EL (cell line): ENCODE results near the gene RAB17.

Experiments
- DNase-seq: peaks from one replicate; pipeline ENCODE4 v3.0.0-alpha.2; 2016

RAB17 gene

GRCh38 chr2:237556773-237557632 is 33.5 kb downstream of the RAB17 start:
- DNase-seq: no peak

GRCh38 chr2:237555560-237555959 is 35.0 kb downstream of the RAB17 start:
- no peak for DNase-seq

GRCh38 chr2:237553948-237554347 is 36.6 kb downstream of the RAB17 start:
- DNase-seq: no peak

- DNase-seq: no peak
Observed at GRCh38 chr2:237552908-237553307, 37.6 kb downstream of the RAB17 start.

- DNase-seq: no peak
Observed at GRCh38 chr2:237551071-237551574, 39.4 kb downstream of the RAB17 start.

- DNase-seq: no peak
Observed at GRCh38 chr2:237549643-237550415, 40.7 kb downstream of the RAB17 start.

GRCh38 chr2:237549216-237549615 is 41.3 kb downstream of the RAB17 start:
- DNase-seq: no peak

- no peak for DNase-seq
Observed at GRCh38 chr2:237547841-237548416, 42.6 kb downstream of the RAB17 start.

- DNase-seq: no peak
Observed at GRCh38 chr2:237546876-237547395, 43.6 kb downstream of the RAB17 start.

- no peak for DNase-seq
Observed at GRCh38 chr2:237546040-237546875, 44.3 kb downstream of the RAB17 start.

- DNase-seq: no peak
Observed at GRCh38 chr2:237542001-237542704, 48.4 kb downstream of the RAB17 start.

- DNase-seq: no peak
Observed at GRCh38 chr2:237541243-237541642, 49.3 kb downstream of the RAB17 start.

GRCh38 chr2:237540823-237541222 is 49.7 kb downstream of the RAB17 start:
- peak; percentile 45 for DNase-seq

- no peak for DNase-seq
Observed at GRCh38 chr2:237540223-237540775, 50.2 kb downstream of the RAB17 start.

- DNase-seq: no peak
Observed at GRCh38 chr2:237539681-237540080, 50.9 kb downstream of the RAB17 start.

GRCh38 chr2:237538901-237539300 is 51.6 kb downstream of the RAB17 start:
- DNase-seq: no peak

- no peak for DNase-seq
Observed at GRCh38 chr2:237538001-237538720, 52.4 kb downstream of the RAB17 start.

- DNase-seq: no peak
Observed at GRCh38 chr2:237536617-237537016, 53.9 kb downstream of the RAB17 start.

GRCh38 chr2:237536083-237536415 is 54.5 kb downstream of the RAB17 start:
- no peak for DNase-seq

GRCh38 chr2:237535385-237536082 is 55.0 kb downstream of the RAB17 start:
- no peak for DNase-seq
